ENCODE results near the gene TRPM1.

DNA sequence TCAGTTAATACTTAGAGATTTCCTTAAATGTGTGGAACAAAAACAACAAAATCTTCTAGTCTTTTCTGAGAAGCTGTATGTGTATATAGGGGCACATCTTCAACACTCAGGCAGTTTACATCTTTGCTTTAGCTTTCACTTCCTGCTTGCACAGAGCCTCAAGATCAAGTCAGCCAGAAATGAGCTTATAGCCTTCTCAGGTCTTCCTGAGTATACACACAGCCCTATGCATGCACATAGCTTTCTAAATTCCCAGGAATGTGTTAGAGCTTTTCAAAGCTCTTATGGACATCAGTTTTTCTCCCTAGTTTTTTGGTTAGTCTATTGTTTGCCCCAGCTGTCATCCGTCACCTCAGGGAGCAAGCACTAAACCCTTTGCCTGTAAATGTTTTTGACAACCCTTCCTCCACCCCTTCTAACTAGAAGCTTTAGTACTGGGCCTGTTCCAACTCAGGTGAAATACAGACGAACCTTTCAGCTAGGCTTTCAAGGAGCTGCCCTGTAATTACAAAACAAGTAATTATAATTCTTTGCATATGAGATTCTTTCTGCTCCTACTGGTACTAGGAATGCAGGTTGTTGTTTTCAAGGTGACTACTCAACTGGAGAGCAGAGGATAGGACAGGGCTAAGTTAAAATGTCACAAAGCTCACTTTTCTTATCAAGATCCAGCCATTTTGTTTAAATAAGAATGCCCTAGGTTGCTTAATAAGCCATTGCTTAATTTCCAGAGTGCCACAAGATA lies 87.5 kb downstream of the TRPM1 start:
- TF ChIP-seq, protein P1, sequence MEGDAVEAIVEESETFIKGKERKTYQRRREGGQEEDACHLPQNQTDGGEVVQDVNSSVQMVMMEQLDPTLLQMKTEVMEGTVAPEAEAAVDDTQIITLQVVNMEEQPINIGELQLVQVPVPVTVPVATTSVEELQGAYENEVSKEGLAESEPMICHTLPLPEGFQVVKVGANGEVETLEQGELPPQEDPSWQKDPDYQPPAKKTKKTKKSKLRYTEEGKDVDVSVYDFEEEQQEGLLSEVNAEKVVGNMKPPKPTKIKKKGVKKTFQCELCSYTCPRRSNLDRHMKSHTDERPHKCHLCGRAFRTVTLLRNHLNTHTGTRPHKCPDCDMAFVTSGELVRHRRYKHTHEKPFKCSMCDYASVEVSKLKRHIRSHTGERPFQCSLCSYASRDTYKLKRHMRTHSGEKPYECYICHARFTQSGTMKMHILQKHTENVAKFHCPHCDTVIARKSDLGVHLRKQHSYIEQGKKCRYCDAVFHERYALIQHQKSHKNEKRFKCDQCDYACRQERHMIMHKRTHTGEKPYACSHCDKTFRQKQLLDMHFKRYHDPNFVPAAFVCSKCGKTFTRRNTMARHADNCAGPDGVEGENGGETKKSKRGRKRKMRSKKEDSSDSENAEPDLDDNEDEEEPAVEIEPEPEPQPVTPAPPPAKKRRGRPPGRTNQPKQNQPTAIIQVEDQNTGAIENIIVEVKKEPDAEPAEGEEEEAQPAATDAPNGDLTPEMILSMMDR (IDR thresholded peaks at IDR 0.05), result no peak
- no peak for TF ChIP-seq ZFX (IDR thresholded peaks at IDR 0.05; ENCODE audit: borderline replicate concordance)
